ENCODE data around the gene OR4L1.
"Not testable (repeated sequence)": the region's sequence is repeated elsewhere in the genome, so short reads cannot be mapped to it uniquely, and the experiment has no call there.

The OR4L1 gene

GRCh38 chr14:20059745-20060144 lies at the start of gene OR4L1:
TSS of gene OR4L1 (plus strand) at chr14:20060045. CDS start at chr14:20060045, 0 bp downstream.
- DNase-seq (ENCODE audit: low read depth), result no peak

- no peak for DNase-seq (ENCODE audit: low read depth)
Measured at GRCh38 chr14:20019257-20019865, 40.5 kb upstream of the OR4L1 start, which contains the start of gene OR4K14. TSS of gene OR4K14 (minus strand) at chr14:20019307. CDS start at chr14:20015193, 4,114 bp downstream.

- DNase-seq (ENCODE audit: low read depth), result no peak
Measured at GRCh38 chr14:20031058-20031457, 28.8 kb upstream of the OR4L1 start.

GRCh38 chr14:20035449-20035848 lies 24.4 kb upstream of the OR4L1 start:
- DNase-seq (ENCODE audit: low read depth), result no peak

- no peak for DNase-seq (ENCODE audit: low read depth)
Measured at GRCh38 chr14:20035938-20036337, 23.9 kb upstream of the OR4L1 start, which contains the start of gene OR4K13. TSS of gene OR4K13 (minus strand) at chr14:20036038. CDS start at chr14:20034758, 1,280 bp downstream.

GRCh38 chr14:20044243-20044642 lies 15.6 kb upstream of the OR4L1 start:
- DNase-seq (ENCODE audit: low read depth), result no peak

GRCh38 chr14:20048202-20048601 lies 11.6 kb upstream of the OR4L1 start:
- DNase-seq (ENCODE audit: low read depth), result no peak

- DNase-seq (ENCODE audit: low read depth), result no peak
Measured at GRCh38 chr14:20092050-20092449, 32.2 kb downstream of the OR4L1 start.

GRCh38 chr14:20093442-20093841 lies 33.6 kb downstream of the OR4L1 start:
- DNase-seq (ENCODE audit: low read depth), result no peak

- not testable (repeated sequence) for DNase-seq (ENCODE audit: low read depth)
Measured at GRCh38 chr14:20098926-20099770, 39.3 kb downstream of the OR4L1 start.

- DNase-seq (ENCODE audit: low read depth), result no peak
Measured at GRCh38 chr14:20110438-20110837, 50.6 kb downstream of the OR4L1 start, which contains the start of gene OR4K17. TSS of gene OR4K17 (plus strand) at chr14:20110739. CDS start at chr14:20117500, 6,761 bp downstream.

Data from stimulated activated CD8-positive, alpha-beta memory T cell treated with anti-CD3 and anti-CD28 coated beads, Interleukin-4, amount 100 ng/mL, for 24 hours (primary cell).